AG04450 (cell line): ENCODE data around the gene STARD7. TPM values are rescaled to one million over a fixed set of nuclear protein-coding genes. Genes with fewer than 3 reads are reported as not detected.

Experiments used
- CTCF ChIA-PET: fragments of 300-600, 350-600 bp; formaldehyde crosslinking; extraction: SDS; loops from one replicate; lab custom pipeline; 2022; ENCODE audit warnings: antibody characterized with exemption, inconsistent platforms; lab: Charles Lee
- POLR2A ChIA-PET: fragments of 350-600 bp; formaldehyde crosslinking; extraction: SDS; loops from one replicate; lab custom pipeline; 2021; ENCODE audit warnings: antibody characterized with exemption, inconsistent platforms; lab: Yijun Ruan, JAX
- DNase-seq: peaks from one replicate; pipeline ENCODE4 v3.0.0-alpha.2; 2011; ENCODE audit warnings: low read depth, low spot score
- H3K27ac ChIP-seq: one replicate; pipeline ENCODE4 v1.5.1; 2012; ENCODE audit warnings: low read depth, low read length, control low read depth
- H3K27me3 ChIP-seq: one replicate; pipeline ENCODE4 v1.6.0; 2012; ENCODE audit warnings: low read length; ENCODE audit not compliant: control insufficient read depth, insufficient read depth
- H3K4me3 ChIP-seq: 2 replicates; pipeline ENCODE4 v1.5.1; 2011; ENCODE audit warnings: mild to moderate bottlenecking, low read depth, low read length, control low read depth
- H3K9me3 ChIP-seq: 2 replicates; pipeline ENCODE4 v1.5.1; 2012; ENCODE audit warnings: low read length; ENCODE audit not compliant: control insufficient read depth, insufficient read depth
- CTCF ChIP-seq: IDR thresholded peaks from 2 replicates; pipeline ENCODE4 v1.5.1; 2011; ENCODE audit warnings: low read depth, low read length, control low read depth, inconsistent platforms
- polyA plus RNA-seq: library from polyadenylated mRNA; depleted of rRNA; stranded (reverse); fragments of >200 nt; gene quantifications from 2 replicates; pipeline ENCODE4 v1.2.3, GENCODE V29; 2011

Gene STARD7
- polyA plus RNA-seq, 1 experiment = 106 TPM

GRCh38 chr2:96238266-96238665, 29.6 kb upstream of the STARD7 start:
- CTCF ChIA-PET = no interaction called here
- TF ChIP-seq CTCF = no peak
- H3K9me3 ChIP-seq = no peaks in the 10 kb centered on the region
- H3K27me3 ChIP-seq = no peaks in the 10 kb centered on the region
- DNase-seq = no peak
- POLR2A ChIA-PET = no interaction called here
- H3K4me3 ChIP-seq = no peak overlapping the region
- H3K27ac ChIP-seq = no peak overlapping the region

- DNase-seq = no peak
- no peaks in the 10 kb centered on the region for H3K9me3 ChIP-seq
- no peak overlapping the region for H3K27ac ChIP-seq
- no peaks in the 10 kb centered on the region for H3K27me3 ChIP-seq
- TF ChIP-seq CTCF = no peak
- CTCF ChIA-PET = no interaction called here
- POLR2A ChIA-PET = no interaction called here
- no peak overlapping the region for H3K4me3 ChIP-seq
Observed at GRCh38 chr2:96236882-96237281, 28.3 kb upstream of the STARD7 start.

GRCh38 chr2:96233880-96234316, 25.3 kb upstream of the STARD7 start:
- Histone ChIP-seq H3K27me3 (no peaks in the 10 kb centered on the region), H3K27ac (no peak overlapping the region), H3K4me3 (no peak overlapping the region), H3K9me3 (no peaks in the 10 kb centered on the region)
- ChIA-PET CTCF (interaction anchor here (0.7 kb wide), 1 partner anchor 211 kb away, joined by 3 read pairs; no protein-coding TSS in a partner anchor), POLR2A (no interaction called here)
- no peak for TF ChIP-seq CTCF
- no peak for DNase-seq

GRCh38 chr2:96233436-96233835, 24.8 kb upstream of the STARD7 start:
- Histone ChIP-seq H3K4me3 (no peak overlapping the region), H3K27me3 (no peaks in the 10 kb centered on the region), H3K9me3 (no peaks in the 10 kb centered on the region), H3K27ac (no peak overlapping the region)
- DNase-seq = no peak
- TF ChIP-seq CTCF = no peak
- CTCF ChIA-PET = interaction anchor here (0.7 kb wide), 1 partner anchor 211 kb away, joined by 3 read pairs; no protein-coding TSS in a partner anchor
- POLR2A ChIA-PET = no interaction called here

GRCh38 chr2:96231316-96231715, 22.7 kb upstream of the STARD7 start:
- no peaks in the 10 kb centered on the region for H3K9me3 ChIP-seq
- no peak for DNase-seq
- H3K27me3 ChIP-seq = no peaks in the 10 kb centered on the region
- H3K4me3 ChIP-seq = no peak overlapping the region
- POLR2A ChIA-PET = interaction anchor here (0.5 kb wide), 1 partner anchor 119 kb away, joined by 5 read pairs; no protein-coding TSS in a partner anchor
- TF ChIP-seq CTCF = no peak
- H3K27ac ChIP-seq = no peak overlapping the region
- CTCF ChIA-PET = no interaction called here
